ENCODE results near the gene ITGBL1.

The ITGBL1 gene

DNA sequence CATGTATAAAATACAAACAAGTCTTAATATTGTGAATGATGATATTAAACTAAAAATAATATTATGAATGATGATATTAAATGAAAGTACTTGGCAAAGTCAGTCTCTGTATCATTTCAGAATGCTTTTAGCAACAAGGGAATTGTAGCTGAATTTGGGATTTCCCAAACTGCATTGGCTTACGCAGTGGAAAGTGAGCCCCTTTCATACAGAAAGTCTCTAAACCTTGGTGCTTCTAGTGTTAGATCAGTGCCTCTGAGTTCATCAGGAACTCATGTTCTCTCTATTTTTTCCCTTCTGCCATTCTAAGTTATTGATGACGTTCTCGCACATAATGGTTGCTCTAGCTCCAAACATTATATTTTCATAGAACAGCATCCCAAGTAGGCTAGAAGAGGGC, 300.0 kb downstream of the ITGBL1 start (continued):
- no peak for TF ChIP-seq ZNF645 (tag by site-specific recombination; IDR thresholded peaks at IDR 0.05)
- TF ChIP-seq ZNF48 (tag by site-specific recombination; IDR thresholded peaks at IDR 0.05) = no peak
- TF ChIP-seq SETDB1 (IDR thresholded peaks at IDR 0.05; ENCODE audit: insufficient read length, low read length) = no peak
- TF ChIP-seq ZNF157 (tag by site-specific recombination; IDR thresholded peaks at IDR 0.05) = no peak
- TF ChIP-seq ZNF626 (tag by site-specific recombination; IDR thresholded peaks at IDR 0.05) = no peak
- TF ChIP-seq, protein P1, sequence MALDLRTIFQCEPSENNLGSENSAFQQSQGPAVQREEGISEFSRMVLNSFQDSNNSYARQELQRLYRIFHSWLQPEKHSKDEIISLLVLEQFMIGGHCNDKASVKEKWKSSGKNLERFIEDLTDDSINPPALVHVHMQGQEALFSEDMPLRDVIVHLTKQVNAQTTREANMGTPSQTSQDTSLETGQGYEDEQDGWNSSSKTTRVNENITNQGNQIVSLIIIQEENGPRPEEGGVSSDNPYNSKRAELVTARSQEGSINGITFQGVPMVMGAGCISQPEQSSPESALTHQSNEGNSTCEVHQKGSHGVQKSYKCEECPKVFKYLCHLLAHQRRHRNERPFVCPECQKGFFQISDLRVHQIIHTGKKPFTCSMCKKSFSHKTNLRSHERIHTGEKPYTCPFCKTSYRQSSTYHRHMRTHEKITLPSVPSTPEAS (tag by site-specific recombination; IDR thresholded peaks at IDR 0.05) = no peak
- no peak for TF ChIP-seq GLIS2 (tag by site-specific recombination; IDR thresholded peaks at IDR 0.05)
- no peak for TF ChIP-seq ZNF596 (tag by site-specific recombination; IDR thresholded peaks at IDR 0.05)

DNA sequence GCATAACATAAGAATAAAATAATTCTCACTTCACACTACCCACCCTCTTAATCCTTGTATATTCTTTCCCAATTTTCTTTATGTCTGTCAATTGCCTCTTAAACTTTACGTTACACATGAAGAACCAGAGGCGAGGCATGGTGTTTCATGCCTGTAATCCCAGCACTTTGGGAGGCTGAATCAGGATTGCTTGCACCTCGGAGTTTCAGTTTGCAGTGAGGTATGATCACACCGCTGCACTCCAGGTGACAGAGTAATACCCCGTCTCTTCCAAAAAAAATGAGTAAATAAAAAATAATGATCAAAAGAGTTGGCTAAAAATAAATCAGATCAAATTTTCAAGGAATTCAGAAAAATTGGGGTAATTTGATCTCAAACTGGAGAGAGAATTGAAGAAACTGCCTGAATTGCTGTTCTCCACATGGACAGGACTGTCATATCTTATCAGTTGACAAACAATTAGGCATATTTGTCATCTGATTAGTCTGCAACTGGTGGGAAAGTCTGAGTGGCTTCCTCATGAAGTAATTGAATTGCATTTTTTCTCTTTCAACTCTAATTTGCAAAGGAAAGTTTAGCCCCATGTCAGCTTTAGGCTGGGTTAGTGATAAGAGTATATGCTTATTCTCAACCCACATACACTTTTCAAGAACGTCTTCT, 302.9 kb downstream of the ITGBL1 start:
- CTCF ChIA-PET = interaction anchor here (0.6 kb wide), 1 partner anchor 245 kb away, joined by 5 read pairs; no protein-coding TSS in a partner anchor
- H3K4me3 ChIP-seq (ENCODE audit: low read depth, low read length) = no peak overlapping the region
- TF ChIP-seq ZNF701 (tag by site-specific recombination; IDR thresholded peaks at IDR 0.05) (no peak), GLI4 (tag by site-specific recombination; IDR thresholded peaks at IDR 0.05) (no peak), ZNF37A (tag by site-specific recombination; IDR thresholded peaks at IDR 0.05) (no peak), ZNF704 (tag by site-specific recombination; IDR thresholded peaks at IDR 0.05) (no peak), ZNF426 (tag by site-specific recombination; IDR thresholded peaks at IDR 0.05) (no peak), ZNF416 (tag by site-specific recombination; IDR thresholded peaks at IDR 0.05) (no peak), ZBTB10 (tag by site-specific recombination; IDR thresholded peaks at IDR 0.05) (no peak), ZNF560 (tag by site-specific recombination; IDR thresholded peaks at IDR 0.05; ENCODE audit: borderline replicate concordance) (no peak)
- TF ChIP-seq, protein P2, sequence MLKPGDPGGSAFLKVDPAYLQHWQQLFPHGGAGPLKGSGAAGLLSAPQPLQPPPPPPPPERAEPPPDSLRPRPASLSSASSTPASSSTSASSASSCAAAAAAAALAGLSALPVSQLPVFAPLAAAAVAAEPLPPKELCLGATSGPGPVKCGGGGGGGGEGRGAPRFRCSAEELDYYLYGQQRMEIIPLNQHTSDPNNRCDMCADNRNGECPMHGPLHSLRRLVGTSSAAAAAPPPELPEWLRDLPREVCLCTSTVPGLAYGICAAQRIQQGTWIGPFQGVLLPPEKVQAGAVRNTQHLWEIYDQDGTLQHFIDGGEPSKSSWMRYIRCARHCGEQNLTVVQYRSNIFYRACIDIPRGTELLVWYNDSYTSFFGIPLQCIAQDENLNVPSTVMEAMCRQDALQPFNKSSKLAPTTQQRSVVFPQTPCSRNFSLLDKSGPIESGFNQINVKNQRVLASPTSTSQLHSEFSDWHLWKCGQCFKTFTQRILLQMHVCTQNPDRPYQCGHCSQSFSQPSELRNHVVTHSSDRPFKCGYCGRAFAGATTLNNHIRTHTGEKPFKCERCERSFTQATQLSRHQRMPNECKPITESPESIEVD (tag by site-specific recombination; IDR thresholded peaks at IDR 0.05) = no peak
- TF ChIP-seq, protein P3, sequence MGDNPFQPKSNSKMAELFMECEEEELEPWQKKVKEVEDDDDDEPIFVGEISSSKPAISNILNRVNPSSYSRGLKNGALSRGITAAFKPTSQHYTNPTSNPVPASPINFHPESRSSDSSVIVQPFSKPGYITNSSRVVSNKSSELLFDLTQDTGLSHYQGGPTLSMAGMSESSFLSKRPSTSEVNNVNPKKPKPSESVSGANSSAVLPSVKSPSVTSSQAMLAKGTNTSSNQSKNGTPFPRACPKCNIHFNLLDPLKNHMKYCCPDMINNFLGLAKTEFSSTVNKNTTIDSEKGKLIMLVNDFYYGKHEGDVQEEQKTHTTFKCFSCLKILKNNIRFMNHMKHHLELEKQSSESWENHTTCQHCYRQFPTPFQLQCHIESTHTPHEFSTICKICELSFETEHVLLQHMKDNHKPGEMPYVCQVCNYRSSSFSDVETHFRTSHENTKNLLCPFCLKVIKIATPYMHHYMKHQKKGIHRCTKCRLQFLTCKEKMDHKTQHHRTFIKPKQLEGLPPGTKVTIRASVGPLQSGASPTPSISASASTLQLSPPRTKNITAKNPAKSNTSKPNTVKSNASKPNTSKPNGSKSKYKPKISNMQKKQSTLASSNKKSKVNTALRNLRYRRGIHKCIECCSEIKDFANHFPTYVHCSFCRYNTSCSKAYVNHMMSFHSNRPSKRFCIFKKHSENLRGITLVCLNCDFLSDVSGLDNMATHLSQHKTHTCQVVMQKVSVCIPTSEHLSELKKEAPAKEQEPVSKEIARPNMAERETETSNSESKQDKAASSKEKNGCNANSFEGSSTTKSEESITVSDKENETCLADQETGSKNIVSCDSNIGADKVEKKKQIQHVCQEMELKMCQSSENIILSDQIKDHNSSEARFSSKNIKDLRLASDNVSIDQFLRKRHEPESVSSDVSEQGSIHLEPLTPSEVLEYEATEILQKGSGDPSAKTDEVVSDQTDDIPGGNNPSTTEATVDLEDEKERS (tag by site-specific recombination; IDR thresholded peaks at IDR 0.05) = no peak
- TF ChIP-seq, protein P4, sequence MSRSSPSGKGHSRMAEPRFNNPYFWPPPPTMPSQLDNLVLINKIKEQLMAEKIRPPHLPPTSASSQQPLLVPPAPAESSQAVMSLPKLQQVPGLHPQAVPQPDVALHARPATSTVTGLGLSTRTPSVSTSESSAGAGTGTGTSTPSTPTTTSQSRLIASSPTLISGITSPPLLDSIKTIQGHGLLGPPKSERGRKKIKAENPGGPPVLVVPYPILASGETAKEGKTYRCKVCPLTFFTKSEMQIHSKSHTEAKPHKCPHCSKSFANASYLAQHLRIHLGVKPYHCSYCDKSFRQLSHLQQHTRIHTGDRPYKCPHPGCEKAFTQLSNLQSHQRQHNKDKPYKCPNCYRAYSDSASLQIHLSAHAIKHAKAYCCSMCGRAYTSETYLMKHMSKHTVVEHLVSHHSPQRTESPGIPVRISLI (tag by site-specific recombination; IDR thresholded peaks at IDR 0.05) = no peak
- TF ChIP-seq, protein P5, sequence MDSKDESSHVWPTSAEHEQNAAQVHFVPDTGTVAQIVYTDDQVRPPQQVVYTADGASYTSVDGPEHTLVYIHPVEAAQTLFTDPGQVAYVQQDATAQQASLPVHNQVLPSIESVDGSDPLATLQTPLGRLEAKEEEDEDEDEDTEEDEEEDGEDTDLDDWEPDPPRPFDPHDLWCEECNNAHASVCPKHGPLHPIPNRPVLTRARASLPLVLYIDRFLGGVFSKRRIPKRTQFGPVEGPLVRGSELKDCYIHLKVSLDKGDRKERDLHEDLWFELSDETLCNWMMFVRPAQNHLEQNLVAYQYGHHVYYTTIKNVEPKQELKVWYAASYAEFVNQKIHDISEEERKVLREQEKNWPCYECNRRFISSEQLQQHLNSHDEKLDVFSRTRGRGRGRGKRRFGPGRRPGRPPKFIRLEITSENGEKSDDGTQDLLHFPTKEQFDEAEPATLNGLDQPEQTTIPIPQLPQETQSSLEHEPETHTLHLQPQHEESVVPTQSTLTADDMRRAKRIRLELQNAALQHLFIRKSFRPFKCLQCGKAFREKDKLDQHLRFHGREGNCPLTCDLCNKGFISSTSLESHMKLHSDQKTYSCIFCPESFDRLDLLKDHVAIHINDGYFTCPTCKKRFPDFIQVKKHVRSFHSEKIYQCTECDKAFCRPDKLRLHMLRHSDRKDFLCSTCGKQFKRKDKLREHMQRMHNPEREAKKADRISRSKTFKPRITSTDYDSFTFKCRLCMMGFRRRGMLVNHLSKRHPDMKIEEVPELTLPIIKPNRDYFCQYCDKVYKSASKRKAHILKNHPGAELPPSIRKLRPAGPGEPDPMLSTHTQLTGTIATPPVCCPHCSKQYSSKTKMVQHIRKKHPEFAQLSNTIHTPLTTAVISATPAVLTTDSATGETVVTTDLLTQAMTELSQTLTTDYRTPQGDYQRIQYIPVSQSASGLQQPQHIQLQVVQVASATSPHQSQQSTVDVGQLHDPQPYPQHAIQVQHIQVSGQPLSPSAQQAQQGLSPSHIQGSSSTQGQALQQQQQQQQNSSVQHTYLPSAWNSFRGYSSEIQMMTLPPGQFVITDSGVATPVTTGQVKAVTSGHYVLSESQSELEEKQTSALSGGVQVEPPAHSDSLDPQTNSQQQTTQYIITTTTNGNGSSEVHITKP (tag by site-specific recombination; IDR thresholded peaks at IDR 0.05) = no peak

More for the DNA sequence above, 302.9 kb downstream of the ITGBL1 start:
- H3K27ac ChIP-seq (ENCODE audit: extremely low read depth, low read depth, low read length) = no peak overlapping the region
- H3K9me3 ChIP-seq (ENCODE audit: control insufficient read depth, insufficient read depth, low read depth, low read length) = no peaks in the 10 kb centered on the region
- POLR2A ChIA-PET = no interaction called here
- no peaks in the 10 kb centered on the region for H3K36me3 ChIP-seq (ENCODE audit: control insufficient read depth in 2 of 2, insufficient read depth in 1 of 2, low read length in 2 of 2)
- peaks cover 4% of the 10 kb centered on the region; the same call in 1 of the 2 replicates for H3K4me1 ChIP-seq (ENCODE audit: control insufficient read depth, insufficient read depth, low read length)

Measured in HEK293 (cell line).